ENCODE data around the gene TENT4A. TPM values are rescaled to one million over a fixed set of nuclear protein-coding genes. Genes with fewer than 3 reads are reported as not detected.

The TENT4A gene
- total RNA-seq, 4 donors from 2014 or later: 20.9 to 70.3 (median 28.1) TPM

GRCh38 chr5:6792376-6792775, 79.1 kb downstream of the TENT4A start:
- no peaks in the 10 kb centered on the region for H3K4me1 ChIP-seq
- 89 to 90% methylated on average over 2 to 5 of the region's 5 CpGs for WGBS, 2 donors (ENCODE audit: low coverage in 1 of 2)
- H3K36me3 ChIP-seq: no peaks in the 10 kb centered on the region
- intact Hi-C loops (cut with DNase I; ENCODE audit: low total_unique reads): no loop called here
- H3K4me3 ChIP-seq: no peak overlapping the region
- in situ Hi-C loops (cut with MboI; ENCODE audit: low pct_ligation_motif_present in 1 of 4, low pct_unique_long_range_greater_than_20kb in 1 of 4, low sequenced_read_pairs in 3 of 4): loop anchor here in 1 of 4 donors (25.0 kb wide), 1 partner anchor 595 kb away; the partner anchor contains the start of gene ADCY2
- TF ChIP-seq POLR2AphosphoS5 (IDR thresholded peaks at IDR 0.05) (no peak), POLR2A (IDR thresholded peaks at IDR 0.05) (no peak), EP300 (IDR thresholded peaks at IDR 0.05; ENCODE audit: low read depth) (no peak), CTCF (IDR thresholded peaks at IDR 0.05) (no peak)
- DNase-seq: no peak
- peaks cover 5% of the 10 kb centered on the region for H3K27me3 ChIP-seq
- H3K27ac ChIP-seq: no peak overlapping the region
- no peaks in the 10 kb centered on the region for H3K9me3 ChIP-seq

- DNase-seq: no peak
- Histone ChIP-seq H3K4me3 (no peak overlapping the region), H3K4me1 (no peaks in the 10 kb centered on the region), H3K36me3 (no peaks in the 10 kb centered on the region), H3K27ac (no peak overlapping the region), H3K27me3 (peaks cover 5% of the 10 kb centered on the region), H3K9me3 (no peaks in the 10 kb centered on the region)
- in situ Hi-C loops (cut with MboI; ENCODE audit: low pct_ligation_motif_present in 1 of 4, low pct_unique_long_range_greater_than_20kb in 1 of 4, low sequenced_read_pairs in 3 of 4) (loop anchor here in 1 of 4 donors (25.0 kb wide), 1 partner anchor 594 kb away; the partner anchor contains the start of gene ADCY2), intact Hi-C loops (cut with DNase I; ENCODE audit: low total_unique reads) (no loop called here)
- 44 to 56% methylated on average over 3 to 14 of the region's 14 CpGs for WGBS, 2 donors (ENCODE audit: low coverage in 1 of 2)
- TF ChIP-seq POLR2AphosphoS5 (IDR thresholded peaks at IDR 0.05) (no peak), CTCF (IDR thresholded peaks at IDR 0.05) (no peak), EP300 (IDR thresholded peaks at IDR 0.05; ENCODE audit: low read depth) (no peak), POLR2A (IDR thresholded peaks at IDR 0.05) (no peak)
These were observed 79.8 kb downstream of the TENT4A start for GRCh38 chr5:6792911-6793471.

- no peaks in the 10 kb centered on the region for H3K27me3 ChIP-seq
- intact Hi-C loops (cut with DNase I; ENCODE audit: low total_unique reads): no loop called here
- DNase-seq: no peak
- TF ChIP-seq EP300 (IDR thresholded peaks at IDR 0.05; ENCODE audit: low read depth): no peak
- no peak for TF ChIP-seq CTCF (IDR thresholded peaks at IDR 0.05)
- no peak for TF ChIP-seq POLR2A (IDR thresholded peaks at IDR 0.05)
- no peak for TF ChIP-seq POLR2AphosphoS5 (IDR thresholded peaks at IDR 0.05)
- peaks cover 0 to under 1% of the 10 kb centered on the region in 2 donors for H3K9me3 ChIP-seq
- H3K27ac ChIP-seq: no peak overlapping the region
- H3K4me1 ChIP-seq: no peaks in the 10 kb centered on the region
- no peaks in the 10 kb centered on the region for H3K36me3 ChIP-seq
- 87% methylated on average over 4 of the region's 5 CpGs; no CpG with 5 or more reads in 1 of the 2 donors for WGBS, 2 donors (ENCODE audit: low coverage in 1 of 2)
- H3K4me3 ChIP-seq: no peak overlapping the region
- in situ Hi-C loops (cut with MboI; ENCODE audit: low pct_ligation_motif_present in 1 of 4, low pct_unique_long_range_greater_than_20kb in 1 of 4, low sequenced_read_pairs in 3 of 4): loop anchor here in 1 of 4 donors (25.0 kb wide), 1 partner anchor 586 kb away; the partner anchor contains the start of gene ADCY2
These were observed 88.0 kb downstream of the TENT4A start for GRCh38 chr5:6801236-6801635.

- Histone ChIP-seq H3K27me3 (no peaks in the 10 kb centered on the region), H3K4me3 (no peak overlapping the region), H3K4me1 (no peaks in the 10 kb centered on the region), H3K27ac (no peak overlapping the region), H3K9me3 (peaks cover 6 to 7% of the 10 kb centered on the region in 2 donors), H3K36me3 (no peaks in the 10 kb centered on the region)
- no peak for TF ChIP-seq POLR2A (IDR thresholded peaks at IDR 0.05)
- TF ChIP-seq EP300 (IDR thresholded peaks at IDR 0.05; ENCODE audit: low read depth): no peak
- no peak for TF ChIP-seq POLR2AphosphoS5 (IDR thresholded peaks at IDR 0.05)
- no peak for TF ChIP-seq CTCF (IDR thresholded peaks at IDR 0.05)
- in situ Hi-C loops (cut with MboI; ENCODE audit: low pct_ligation_motif_present in 1 of 4, low pct_unique_long_range_greater_than_20kb in 1 of 4, low sequenced_read_pairs in 3 of 4): loop anchor here in 1 of 4 donors (25.0 kb wide), 1 partner anchor 583 kb away; the partner anchor contains the start of gene ADCY2
- no peak for DNase-seq
- intact Hi-C loops (cut with DNase I; ENCODE audit: low total_unique reads): no loop called here
- 72 to 78% methylated on average over 4 to 7 of the region's 7 CpGs for WGBS, 2 donors (ENCODE audit: low coverage in 1 of 2)
These were observed 90.8 kb downstream of the TENT4A start for GRCh38 chr5:6803981-6804550.
